Forelimb muscle (tissue), 1 donor: Measurements from ENCODE around the gene NTM. TPM values are rescaled to one million over a fixed set of nuclear protein-coding genes. Genes with fewer than 3 reads are reported as not detected.

Experiments
- DNase-seq: peaks from one replicate; pipeline ENCODE4 v3.0.0-alpha.2; 2013; ENCODE audit warnings: low read depth
- polyA plus RNA-seq: library from polyadenylated mRNA; unstranded; fragments of 120-200 nt; gene quantifications from one replicate; pipeline ENCODE4 v1.2.1, GENCODE V29; 2013; ENCODE audit not compliant: insufficient read length

The NTM gene
- polyA plus RNA-seq, 1 donor = 15.0 TPM

GRCh38 chr11:131766637-131767036 is 396.2 kb downstream of the NTM start:
- no peak for DNase-seq

GRCh38 chr11:131767421-131767820 is 397.0 kb downstream of the NTM start:
- no peak for DNase-seq

GRCh38 chr11:131770801-131771200 is 400.4 kb downstream of the NTM start:
- DNase-seq = no peak

GRCh38 chr11:131771471-131771870 is 401.1 kb downstream of the NTM start:
- no peak for DNase-seq

- no peak for DNase-seq
These were observed 403.2 kb downstream of the NTM start for GRCh38 chr11:131773626-131774025.

- DNase-seq = no peak
These were observed 405.8 kb downstream of the NTM start for GRCh38 chr11:131776211-131776610.

- no peak for DNase-seq
These were observed 415.4 kb downstream of the NTM start for GRCh38 chr11:131785801-131786200.

GRCh38 chr11:131787119-131787518 is 416.7 kb downstream of the NTM start:
- no peak for DNase-seq

- no peak for DNase-seq
These were observed 420.2 kb downstream of the NTM start for GRCh38 chr11:131790586-131790985.

GRCh38 chr11:131792243-131792642 is 421.8 kb downstream of the NTM start:
- DNase-seq = no peak

GRCh38 chr11:131796089-131796488 is 425.7 kb downstream of the NTM start:
- DNase-seq = no peak

- no peak for DNase-seq
These were observed 426.1 kb downstream of the NTM start for GRCh38 chr11:131796541-131796940.

- DNase-seq = no peak
These were observed 430.0 kb downstream of the NTM start for GRCh38 chr11:131800452-131800851.

- DNase-seq = no peak
These were observed 432.2 kb downstream of the NTM start for GRCh38 chr11:131802440-131803115.

- no peak for DNase-seq
These were observed 437.5 kb downstream of the NTM start for GRCh38 chr11:131807876-131808275.

- DNase-seq = no peak
These were observed 438.1 kb downstream of the NTM start for GRCh38 chr11:131808470-131808869.

GRCh38 chr11:131809203-131809918 is 438.9 kb downstream of the NTM start:
- DNase-seq = no peak

GRCh38 chr11:131810541-131810940 is 440.1 kb downstream of the NTM start:
- DNase-seq = no peak

GRCh38 chr11:131811383-131811782 is 441.0 kb downstream of the NTM start:
- no peak for DNase-seq

GRCh38 chr11:131814108-131814507 is 443.7 kb downstream of the NTM start:
- no peak for DNase-seq

- DNase-seq = no peak
These were observed 445.2 kb downstream of the NTM start for GRCh38 chr11:131815590-131815989.

- DNase-seq = no peak
These were observed 445.6 kb downstream of the NTM start for GRCh38 chr11:131816051-131816450.

- DNase-seq = no peak
These were observed 447.3 kb downstream of the NTM start for GRCh38 chr11:131817687-131818188.
